A549 (cell line): ENCODE measurements around the gene PPP1R3C.

Experiments used
- CEBPB ChIP-seq, 2 experiments: fragments of >200 bp in 1 of 2; sonication (Bioruptor Twin) in 1 of 2; formaldehyde crosslinking in 1 of 2; IDR thresholded peaks; 2 replicates each; pipeline ENCODE4 v1.6.1; 2012 to 2016
- CTCF ChIP-seq: fragments of >200 bp; sonication (Bioruptor Twin); formaldehyde crosslinking; IDR thresholded peaks from 3 replicates; pipeline ENCODE4 v1.5.1; 2016
- ESRRA ChIP-seq: fragments of 150-350 bp; IDR thresholded peaks from 2 replicates; pipeline ENCODE4 v1.6.1; 2014; ENCODE audit warnings: mild to moderate bottlenecking, low read length, borderline replicate concordance
- HMGXB4 ChIP-seq: fragments of 250-450 bp; sonication (Bioruptor Pico); IDR thresholded peaks from 2 replicates; pipeline ENCODE4 v1.5.0; 2021; ENCODE audit warnings: mild to moderate bottlenecking, moderate library complexity, borderline replicate concordance
- KDM1A ChIP-seq: fragments of 200-600 bp; sonication (generic); IDR thresholded peaks from 2 replicates; pipeline ENCODE4 v1.6.1; 2016; ENCODE audit warnings: low read depth, mild to moderate bottlenecking
- POLR2A ChIP-seq: IDR thresholded peaks from 2 replicates; pipeline ENCODE4 v1.6.1; 2012; ENCODE audit warnings: mild to moderate bottlenecking, low read length
- TP53 ChIP-seq: fragments of 250-450 bp; sonication (Bioruptor Pico); IDR thresholded peaks from 2 replicates; pipeline ENCODE4 v1.5.0; 2021; ENCODE audit warnings: mild to moderate bottlenecking, moderate library complexity

- TF ChIP-seq ESRRA (no peak), CEBPB (IDR thresholded peaks at IDR 0.05) (0 out of 4 replicates have a peak, but pooled peaks of 1 of the 2 experiments have one; percentile 39), CTCF (no peak), POLR2A (no peak), KDM1A (no peak), TP53 (no peak), HMGXB4 (no peak)
Observed at GRCh38 chr10:91604553-91605534, 28.0 kb downstream of the PPP1R3C start.
